Muscle of leg (tissue), 11 donors: ENCODE measurements around the gene FOXP2. TPM values are rescaled to one million over a fixed set of nuclear protein-coding genes. Genes with fewer than 3 reads are reported as not detected.
"Not testable (repeated sequence)": the region's sequence is repeated elsewhere in the genome, so short reads cannot be mapped to it uniquely, and the experiment has no call there.

ENCODE experiments used
- DNase-seq: peaks from one replicate; pipeline ENCODE4 v3.0.0; 2013
- H3K27ac ChIP-seq: one replicate; pipeline ENCODE4 v1.5.1; 2013; ENCODE audit warnings: mild to moderate bottlenecking, low read length, control low read depth
- H3K27me3 ChIP-seq: one replicate; pipeline ENCODE4 v1.6.1; 2013; ENCODE audit warnings: low read length; ENCODE audit not compliant: control insufficient read depth, insufficient read depth
- H3K36me3 ChIP-seq: one replicate; pipeline ENCODE4 v1.6.1; 2013; ENCODE audit warnings: low read length; ENCODE audit not compliant: control insufficient read depth, insufficient read depth
- H3K4me1 ChIP-seq: one replicate; pipeline ENCODE4 v1.6.1; 2013; ENCODE audit warnings: low read length; ENCODE audit not compliant: control insufficient read depth, insufficient read depth
- H3K4me3 ChIP-seq: one replicate; pipeline ENCODE4 v1.5.1; 2013; ENCODE audit warnings: low read length, control low read depth
- H3K9me3 ChIP-seq: replicated peaks from 2 replicates; pipeline ENCODE4 v1.6.1; 2013; ENCODE audit warnings: low read depth, low read length; ENCODE audit not compliant: control insufficient read depth
- WGBS: methylation state at CpG from one replicate; pipeline ENCODE4 v1.1.5; 2013; ENCODE audit warnings: missing lambda C conversion rate; ENCODE audit not compliant: insufficient coverage; 5-methylcytosine and 5-hydroxymethylcytosine counted together
- polyA plus RNA-seq, 8 donors: library from polyadenylated mRNA; unstranded; fragments of 120-200 nt; gene quantifications; one replicate each; pipeline versions ENCODE4 v1.2.1 to v1.2.3, GENCODE V29; 2013; ENCODE audit warnings: inconsistent platforms in 1 of 8, low replicate concordance in 1 of 8; ENCODE audit not compliant: insufficient read length in 8 of 8, insufficient read depth in 1 of 8
- total RNA-seq: library from RNA; stranded (reverse); fragments of 120-200 nt; gene quantifications from one replicate; pipeline ENCODE4 v1.2.4, GENCODE V29; 2013

Gene FOXP2
- total and polyA plus RNA-seq, 9 donors: 7.9 to 14.8 (median 12.7) TPM

- no peaks in the 10 kb centered on the region for H3K27me3 ChIP-seq
- H3K27ac ChIP-seq: no peak overlapping the region
- no peak overlapping the region for H3K4me3 ChIP-seq
- H3K9me3 ChIP-seq: peaks cover 8% of the 10 kb centered on the region
- H3K36me3 ChIP-seq: no peaks in the 10 kb centered on the region
- no CpG with 5 or more reads among the region's 2 CpGs for WGBS
- DNase-seq: no peak
- H3K4me1 ChIP-seq: no peaks in the 10 kb centered on the region
Measured at GRCh38 chr7:114488696-114489095, 74.1 kb downstream of the FOXP2 start.

GRCh38 chr7:114497491-114497890, 82.9 kb downstream of the FOXP2 start:
- not testable (repeated sequence) for H3K4me3 ChIP-seq, H3K36me3 ChIP-seq, H3K4me1 ChIP-seq, H3K27ac ChIP-seq, H3K27me3 ChIP-seq, H3K9me3 ChIP-seq, DNase-seq
- no CpG with 5 or more reads among the region's 1 CpG for WGBS

GRCh38 chr7:114502454-114503254, 88.0 kb downstream of the FOXP2 start:
- no peaks in the 10 kb centered on the region for H3K27me3 ChIP-seq
- WGBS: no CpG with 5 or more reads among the region's 5 CpGs
- no peak overlapping the region for H3K4me3 ChIP-seq
- no peaks in the 10 kb centered on the region for H3K36me3 ChIP-seq
- peak overlapping the region; percentile 53 for H3K27ac ChIP-seq
- H3K4me1 ChIP-seq: peaks cover 3% of the 10 kb centered on the region
- no peaks in the 10 kb centered on the region for H3K9me3 ChIP-seq
- peak; percentile 59 for DNase-seq

GRCh38 chr7:114504586-114504985, 90.0 kb downstream of the FOXP2 start:
- H3K4me3 ChIP-seq: no peak overlapping the region
- H3K27me3 ChIP-seq: no peaks in the 10 kb centered on the region
- H3K9me3 ChIP-seq: no peaks in the 10 kb centered on the region
- H3K4me1 ChIP-seq: peaks cover 3% of the 10 kb centered on the region
- DNase-seq: peak; percentile 37
- H3K36me3 ChIP-seq: no peaks in the 10 kb centered on the region
- WGBS: no CpG with 5 or more reads among the region's 1 CpG
- no peak overlapping the region for H3K27ac ChIP-seq

GRCh38 chr7:114507381-114507780, 92.8 kb downstream of the FOXP2 start:
- no peaks in the 10 kb centered on the region for H3K36me3 ChIP-seq
- WGBS: 80% methylated on average over 1 of the region's 1 CpG
- H3K27me3 ChIP-seq: no peaks in the 10 kb centered on the region
- peaks cover 3% of the 10 kb centered on the region for H3K4me1 ChIP-seq
- DNase-seq: no peak
- no peak overlapping the region for H3K27ac ChIP-seq
- no peak overlapping the region for H3K4me3 ChIP-seq
- H3K9me3 ChIP-seq: no peaks in the 10 kb centered on the region

- H3K36me3 ChIP-seq: no peaks in the 10 kb centered on the region
- DNase-seq: peak; percentile 22
- no peaks in the 10 kb centered on the region for H3K4me1 ChIP-seq
- no peak overlapping the region for H3K4me3 ChIP-seq
- H3K9me3 ChIP-seq: no peaks in the 10 kb centered on the region
- H3K27me3 ChIP-seq: no peaks in the 10 kb centered on the region
- H3K27ac ChIP-seq: no peak overlapping the region
Measured at GRCh38 chr7:114508086-114508485, 93.5 kb downstream of the FOXP2 start.

GRCh38 chr7:114510824-114511223, 96.2 kb downstream of the FOXP2 start:
- DNase-seq: not testable (repeated sequence)

GRCh38 chr7:114519240-114519639, 104.6 kb downstream of the FOXP2 start:
- no peaks in the 10 kb centered on the region for H3K36me3 ChIP-seq
- H3K27ac ChIP-seq: no peak overlapping the region
- no peaks in the 10 kb centered on the region for H3K27me3 ChIP-seq
- H3K9me3 ChIP-seq: peaks cover 4% of the 10 kb centered on the region
- no peaks in the 10 kb centered on the region for H3K4me1 ChIP-seq
- DNase-seq: peak; percentile 91
- no CpG with 5 or more reads among the region's 1 CpG for WGBS
- no peak overlapping the region for H3K4me3 ChIP-seq

More at GRCh38 chr7:114510824-114511223, 96.2 kb downstream of the FOXP2 start:
- not testable (repeated sequence) for H3K9me3 ChIP-seq, H3K27me3 ChIP-seq, H3K4me3 ChIP-seq, H3K36me3 ChIP-seq, H3K4me1 ChIP-seq, H3K27ac ChIP-seq
- no CpG with 5 or more reads among the region's 1 CpG for WGBS

GRCh38 chr7:114522081-114522480, 107.5 kb downstream of the FOXP2 start:
- no peak overlapping the region for H3K4me3 ChIP-seq
- H3K36me3 ChIP-seq: no peaks in the 10 kb centered on the region
- no peaks in the 10 kb centered on the region for H3K27me3 ChIP-seq
- H3K9me3 ChIP-seq: peaks cover 4% of the 10 kb centered on the region
- H3K27ac ChIP-seq: no peak overlapping the region
- no peak for DNase-seq
- no peaks in the 10 kb centered on the region for H3K4me1 ChIP-seq
- WGBS: no CpG with 5 or more reads among the region's 1 CpG

GRCh38 chr7:114527589-114527988, 113.0 kb downstream of the FOXP2 start:
- H3K36me3 ChIP-seq: no peaks in the 10 kb centered on the region
- H3K27me3 ChIP-seq: no peaks in the 10 kb centered on the region
- peak; percentile 19 for DNase-seq
- no peaks in the 10 kb centered on the region for H3K9me3 ChIP-seq
- no peak overlapping the region for H3K27ac ChIP-seq
- no peak overlapping the region for H3K4me3 ChIP-seq
- 71% methylated on average over 1 of the region's 3 CpGs for WGBS
- H3K4me1 ChIP-seq: no peaks in the 10 kb centered on the region
